Activated naive CD4-positive, alpha-beta T cell treated with anti-CD3 and anti-CD28 coated beads, Interleukin-2, amount 10 ng/mL, durations not matched to agents 7 days and 5 days (primary cell): ENCODE data around the gene INPP5A.
"Not testable (repeated sequence)": the region's sequence is repeated elsewhere in the genome, so short reads cannot be mapped to it uniquely, and the experiment has no call there.

Experiments used
- CTCF ChIA-PET: fragments of 350-600 bp; sonication (Branson Sonifier 250); formaldehyde crosslinking; loops from one replicate; lab custom pipeline; 2021; ENCODE audit warnings: antibody characterized with exemption; lab: Charles Lee
- DNase-seq: peaks from one replicate; pipeline ENCODE4 v3.0.0-alpha.2; 2020
- H3K27ac Mint-ChIP-seq: one replicate; pipeline ENCODE4 v1.8.0; 2021; ENCODE audit warnings: mild to moderate bottlenecking, moderate library complexity, mixed read lengths
- H3K27me3 Mint-ChIP-seq: one replicate; pipeline ENCODE4 v1.8.0; 2021; ENCODE audit warnings: mild to moderate bottlenecking, mixed read lengths
- H3K36me3 Mint-ChIP-seq: one replicate; pipeline ENCODE4 v1.8.0; 2021; ENCODE audit warnings: mixed read lengths
- H3K4me1 Mint-ChIP-seq: one replicate; pipeline ENCODE4 v1.8.0; 2021; ENCODE audit warnings: mixed read lengths
- H3K4me3 Mint-ChIP-seq: one replicate; pipeline ENCODE4 v1.8.0; 2021; ENCODE audit warnings: mild to moderate bottlenecking, moderate library complexity, mixed read lengths
- H3K9me3 Mint-ChIP-seq: one replicate; pipeline ENCODE4 v1.8.0; 2021; ENCODE audit warnings: mixed read lengths

INPP5A gene

GRCh38 chr10:132562916-132563456 lies 25.4 kb downstream of the INPP5A start:
- no peak overlapping the region for H3K4me3 Mint-ChIP-seq
- CTCF ChIA-PET, result no interaction called here
- H3K36me3 Mint-ChIP-seq, result no peaks in the 10 kb centered on the region
- H3K4me1 Mint-ChIP-seq, result peaks cover 17% of the 10 kb centered on the region
- peaks cover 3% of the 10 kb centered on the region for H3K27me3 Mint-ChIP-seq
- no peaks in the 10 kb centered on the region for H3K9me3 Mint-ChIP-seq
- H3K27ac Mint-ChIP-seq, result no peak overlapping the region
- DNase-seq, result no peak

DNA sequence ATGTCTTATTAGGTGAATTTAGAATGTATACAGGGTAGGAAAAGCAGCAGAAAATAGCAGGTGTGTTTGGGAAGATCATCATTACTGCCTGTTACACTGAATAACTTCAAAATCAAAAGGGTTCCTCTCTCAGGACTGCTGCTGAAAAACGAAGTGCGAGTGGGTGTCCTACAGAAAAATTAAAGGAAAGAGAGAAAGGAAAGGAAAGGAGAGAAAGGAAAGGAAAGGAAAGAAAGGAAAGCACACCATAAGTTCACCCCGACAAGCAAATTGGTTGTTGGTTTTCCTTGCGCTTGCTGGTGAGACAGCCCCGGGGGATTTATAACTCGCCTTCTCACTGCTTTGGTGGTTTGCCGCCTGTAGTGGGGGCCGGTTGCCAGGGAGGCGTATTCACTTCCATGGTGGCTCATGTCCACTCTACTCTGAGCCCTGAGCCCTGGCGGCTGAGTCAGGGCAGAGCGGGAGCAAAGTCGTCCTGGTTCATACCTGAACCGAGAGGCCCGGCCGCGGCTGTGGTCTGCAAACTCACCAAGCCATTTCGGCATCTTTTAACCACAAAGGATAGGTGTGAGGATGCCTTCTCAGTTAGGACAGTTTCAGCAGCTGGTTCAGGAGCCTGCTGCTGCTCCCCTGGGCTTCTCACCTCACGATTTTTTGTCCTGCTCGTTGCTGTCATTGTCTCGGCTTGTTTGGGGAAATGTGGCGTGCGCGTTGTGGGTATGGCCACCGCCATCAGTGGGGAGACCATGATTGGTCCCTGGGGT lies 26.1 kb downstream of the INPP5A start:
- DNase-seq, result no peak
- Mint-ChIP-seq H3K27ac (no peak overlapping the region), H3K36me3 (no peaks in the 10 kb centered on the region), H3K4me1 (peaks cover 17% of the 10 kb centered on the region), H3K4me3 (no peak overlapping the region), H3K9me3 (no peaks in the 10 kb centered on the region), H3K27me3 (peaks cover 3% of the 10 kb centered on the region)
- CTCF ChIA-PET, result no interaction called here

DNA sequence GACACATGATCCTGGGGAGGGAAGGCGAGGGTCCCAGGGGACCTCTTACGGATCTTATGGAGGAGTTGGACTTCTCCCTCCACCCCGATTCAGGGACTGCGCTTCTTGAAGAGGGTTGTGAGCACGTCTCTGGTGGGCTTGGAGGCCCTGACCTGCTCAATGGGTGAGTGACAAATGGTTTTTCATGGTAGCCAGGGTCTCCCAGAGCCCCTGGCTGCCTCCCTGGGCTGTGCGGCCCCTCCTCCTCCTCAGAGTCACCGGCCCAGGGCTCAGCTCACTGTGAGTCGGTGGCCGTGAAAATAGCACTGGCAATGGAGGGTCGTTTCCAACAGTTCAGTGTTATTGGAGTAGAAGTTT lies 26.6 kb downstream of the INPP5A start:
- CTCF ChIA-PET, result no interaction called here
- Mint-ChIP-seq H3K36me3 (no peaks in the 10 kb centered on the region), H3K4me3 (no peak overlapping the region), H3K4me1 (peaks cover 14% of the 10 kb centered on the region), H3K9me3 (no peaks in the 10 kb centered on the region), H3K27ac (no peak overlapping the region), H3K27me3 (peaks cover 3% of the 10 kb centered on the region)
- DNase-seq, result no peak

DNA sequence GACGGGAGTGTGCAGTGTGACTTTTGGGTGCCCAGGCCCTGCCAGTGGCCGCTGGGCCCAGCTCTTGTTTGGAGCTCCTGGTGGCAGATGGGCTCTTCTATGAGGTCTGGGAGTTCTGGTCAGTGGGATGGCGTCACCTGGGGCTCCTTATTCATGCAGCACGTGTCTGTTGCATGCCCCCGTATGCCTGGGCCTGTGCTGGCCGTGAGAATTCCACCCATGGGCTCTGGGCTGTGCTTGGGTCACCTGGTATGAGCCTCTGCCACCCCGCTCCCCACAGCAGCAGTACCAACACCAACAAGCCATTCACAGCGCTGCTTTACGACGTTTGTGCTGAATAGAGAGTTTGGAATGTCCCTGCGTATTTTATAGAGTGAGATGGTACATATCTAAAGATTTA lies 27.1 kb downstream of the INPP5A start:
- CTCF ChIA-PET, result no interaction called here
- Mint-ChIP-seq H3K4me1 (peaks cover 10% of the 10 kb centered on the region), H3K27ac (no peak overlapping the region), H3K4me3 (no peak overlapping the region), H3K27me3 (peaks cover 3% of the 10 kb centered on the region), H3K9me3 (no peaks in the 10 kb centered on the region), H3K36me3 (no peaks in the 10 kb centered on the region)
- DNase-seq, result no peak

GRCh38 chr10:132565516-132566209 lies 28.1 kb downstream of the INPP5A start:
- H3K27ac Mint-ChIP-seq, result no peak overlapping the region
- no peaks in the 10 kb centered on the region for H3K36me3 Mint-ChIP-seq
- H3K9me3 Mint-ChIP-seq, result no peaks in the 10 kb centered on the region
- CTCF ChIA-PET, result interaction anchor here (0.8 kb wide), 1 partner anchor 14 kb away, joined by 5 read pairs; no protein-coding TSS in a partner anchor
- peaks cover 3% of the 10 kb centered on the region for H3K27me3 Mint-ChIP-seq
- H3K4me1 Mint-ChIP-seq, result peaks cover 9% of the 10 kb centered on the region
- no peak for DNase-seq
- H3K4me3 Mint-ChIP-seq, result no peak overlapping the region

GRCh38 chr10:132566892-132567291 lies 29.3 kb downstream of the INPP5A start:
- Mint-ChIP-seq H3K4me3 (no peak overlapping the region), H3K4me1 (peaks cover 8% of the 10 kb centered on the region), H3K36me3 (no peaks in the 10 kb centered on the region), H3K9me3 (no peaks in the 10 kb centered on the region), H3K27ac (no peak overlapping the region), H3K27me3 (peaks cover 3% of the 10 kb centered on the region)
- CTCF ChIA-PET, result interaction anchor here (0.8 to 1.3 kb wide), 2 partner anchors 15 to 16 kb away, joined by 3 to 5 read pairs; no protein-coding TSS in a partner anchor
- DNase-seq, result no peak

DNA sequence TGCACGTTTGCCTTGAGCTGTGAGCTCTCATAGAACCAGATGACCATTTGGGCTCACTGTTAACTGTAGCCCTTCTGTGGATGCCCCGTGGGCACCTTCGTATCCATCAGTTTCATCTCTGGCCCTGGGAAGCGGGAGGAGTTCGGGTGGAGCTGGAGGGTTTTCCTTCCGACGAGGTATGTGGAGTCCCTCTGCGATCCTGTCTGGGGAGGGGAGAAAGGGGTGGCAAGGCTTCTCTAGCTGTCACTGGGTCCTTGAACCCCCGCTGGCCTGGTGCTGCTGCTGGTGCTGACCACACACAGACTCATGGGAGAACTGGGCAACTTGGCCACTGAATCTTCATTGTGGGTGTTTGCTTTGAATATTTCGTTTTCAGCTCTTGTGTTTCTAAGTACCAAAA lies 32.7 kb downstream of the INPP5A start:
- Mint-ChIP-seq H3K27ac (no peak overlapping the region), H3K9me3 (no peaks in the 10 kb centered on the region)

DNA sequence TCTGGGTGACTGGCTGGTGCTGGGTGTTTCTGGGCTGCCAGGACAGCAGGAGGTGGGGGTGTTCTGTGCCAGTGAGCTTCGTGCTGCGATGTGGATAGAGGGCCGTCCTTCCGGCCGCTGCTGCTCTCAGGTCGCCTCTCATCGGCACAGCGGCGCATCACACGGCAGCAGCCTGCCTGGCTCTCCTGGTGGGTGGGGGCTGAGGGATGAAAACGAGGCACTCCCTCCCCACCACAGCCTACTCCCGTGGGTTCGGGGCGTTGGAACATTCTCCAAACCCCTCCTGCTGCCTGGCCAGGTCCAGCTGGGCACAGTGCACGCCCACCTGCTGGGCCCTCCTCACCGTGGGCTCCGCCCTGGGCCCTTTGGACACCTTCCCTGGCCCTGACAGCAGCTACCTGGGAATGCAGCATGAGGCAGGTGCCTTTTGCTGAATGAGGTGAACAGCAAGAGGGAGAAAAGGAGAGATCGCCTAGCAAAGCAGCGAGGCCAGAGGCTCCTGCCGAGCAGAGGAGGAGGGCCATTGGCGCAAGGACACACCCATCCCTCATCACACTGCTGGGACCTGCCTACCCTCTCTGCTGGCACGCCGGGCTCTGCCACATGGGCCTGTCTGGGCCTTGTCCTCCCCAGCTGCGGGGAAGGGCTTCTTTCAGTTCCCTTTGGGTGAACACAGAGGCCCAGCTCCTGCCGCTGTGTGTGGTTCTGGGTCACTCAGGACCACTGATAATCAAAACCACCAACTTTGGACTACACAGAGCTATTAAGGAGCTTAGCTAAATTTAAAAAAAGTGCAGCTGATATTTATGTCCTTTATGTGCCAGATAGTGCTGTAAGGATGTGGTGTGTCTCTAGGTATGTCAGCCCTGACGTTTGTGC lies 33.4 kb downstream of the INPP5A start:
- no peak overlapping the region for H3K27ac Mint-ChIP-seq
- no peak overlapping the region for H3K4me3 Mint-ChIP-seq
- CTCF ChIA-PET, result interaction anchor here (1.0 to 1.5 kb wide), 2 partner anchors 31 to 32 kb away, joined by 3 to 6 read pairs; no protein-coding TSS in a partner anchor

More for the DNA sequence above, 32.7 kb downstream of the INPP5A start:
- Mint-ChIP-seq H3K4me1 (peaks cover 13% of the 10 kb centered on the region), H3K36me3 (no peaks in the 10 kb centered on the region), H3K27me3 (peaks cover 3% of the 10 kb centered on the region), H3K4me3 (no peak overlapping the region)
- CTCF ChIA-PET, result interaction anchor here (1.5 kb wide), 1 partner anchor 30 kb away, joined by 6 read pairs; no protein-coding TSS in a partner anchor
- DNase-seq, result no peak

DNA sequence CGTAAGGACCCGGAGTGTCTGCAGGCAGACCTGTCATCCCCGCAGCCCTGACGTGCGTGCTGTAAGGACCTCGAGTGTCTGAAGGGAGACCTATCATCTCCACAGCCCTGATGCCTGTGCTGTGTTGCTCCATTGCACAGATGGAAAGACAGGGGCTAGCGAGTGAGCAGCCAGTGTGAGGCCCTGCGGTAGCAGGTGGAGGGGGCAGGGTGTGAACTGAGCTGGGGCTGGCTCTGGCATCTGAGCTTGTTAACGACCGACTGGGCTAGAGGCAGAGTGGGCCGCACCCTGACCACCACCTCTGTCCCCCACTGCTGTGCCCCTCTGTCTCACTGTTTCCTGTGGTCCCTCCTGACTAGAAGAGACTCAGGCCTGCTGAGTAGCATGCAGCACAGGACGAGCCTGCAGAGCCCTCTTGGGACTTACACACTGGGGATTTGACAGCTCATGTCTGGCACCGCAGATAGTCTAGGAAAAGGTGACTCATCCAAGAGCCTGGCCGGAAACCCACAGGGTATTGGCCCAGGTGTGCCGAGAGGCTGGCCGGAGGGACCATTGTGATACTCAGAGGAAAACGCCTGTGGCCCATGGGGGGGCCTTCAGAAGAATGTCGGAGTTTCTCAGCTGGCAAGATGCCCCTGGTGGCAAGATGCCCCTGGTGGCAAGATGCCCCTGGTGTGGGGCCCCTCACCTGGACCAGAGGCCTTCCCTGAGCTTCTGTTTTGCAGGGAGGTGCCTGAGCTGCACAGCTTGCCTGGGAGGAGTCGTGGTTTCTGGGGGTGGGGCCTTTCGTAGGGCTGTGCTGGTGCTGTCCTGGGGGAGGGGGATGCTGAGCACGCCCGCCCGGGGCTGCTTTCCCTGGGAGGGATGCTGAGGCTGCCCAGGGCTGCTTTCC lies 34.3 kb downstream of the INPP5A start:
- CTCF ChIA-PET, result interaction anchor here (1.0 kb wide), 2 partner anchors 10 to 33 kb away, joined by 3 to 4 read pairs; no protein-coding TSS in a partner anchor
- H3K4me1 Mint-ChIP-seq, result peaks cover 19% of the 10 kb centered on the region
- H3K27me3 Mint-ChIP-seq, result peaks cover 2% of the 10 kb centered on the region
- H3K9me3 Mint-ChIP-seq, result no peaks in the 10 kb centered on the region
- no peak overlapping the region for H3K4me3 Mint-ChIP-seq
- no peak overlapping the region for H3K27ac Mint-ChIP-seq
- no peaks in the 10 kb centered on the region for H3K36me3 Mint-ChIP-seq
- peak; percentile 74 for DNase-seq

More for the DNA sequence above, 33.4 kb downstream of the INPP5A start:
- no peak for DNase-seq
- Mint-ChIP-seq H3K4me1 (peaks cover 19% of the 10 kb centered on the region), H3K27me3 (peaks cover 3% of the 10 kb centered on the region), H3K36me3 (no peaks in the 10 kb centered on the region), H3K9me3 (no peaks in the 10 kb centered on the region)

GRCh38 chr10:132572545-132572937 lies 35.0 kb downstream of the INPP5A start:
- no peaks in the 10 kb centered on the region for H3K36me3 Mint-ChIP-seq
- H3K27me3 Mint-ChIP-seq, result peaks cover 3% of the 10 kb centered on the region
- peaks cover 19% of the 10 kb centered on the region for H3K4me1 Mint-ChIP-seq
- no peak overlapping the region for H3K27ac Mint-ChIP-seq
- H3K4me3 Mint-ChIP-seq, result no peak overlapping the region
- CTCF ChIA-PET, result interaction anchor here (1.0 kb wide), 1 partner anchor 9 kb away, joined by 4 read pairs; no protein-coding TSS in a partner anchor
- H3K9me3 Mint-ChIP-seq, result no peaks in the 10 kb centered on the region
- DNase-seq, result no peak

DNA sequence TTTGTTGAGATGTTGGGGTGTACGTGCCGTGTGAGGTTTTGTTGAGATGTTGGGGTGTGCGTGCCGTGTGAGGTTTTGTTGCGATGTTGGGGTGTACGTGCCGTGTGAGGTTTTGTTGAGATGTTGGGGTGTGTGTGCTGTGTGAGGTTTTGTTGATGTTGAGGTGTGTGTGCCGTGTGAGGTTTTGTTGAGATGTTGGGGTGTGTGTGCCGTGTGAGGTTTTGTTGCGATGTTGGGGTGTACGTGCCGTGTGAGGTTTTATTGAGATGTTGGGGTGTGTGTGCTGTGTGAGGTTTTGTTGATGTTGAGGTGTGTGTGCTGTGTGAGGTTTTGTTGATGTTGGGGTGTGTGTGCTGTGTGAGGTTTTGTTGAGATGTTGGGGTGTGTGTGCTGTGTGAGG lies 35.4 kb downstream of the INPP5A start:
- H3K4me3 Mint-ChIP-seq, DNase-seq, H3K36me3 Mint-ChIP-seq, H3K27me3 Mint-ChIP-seq, H3K27ac Mint-ChIP-seq, H3K9me3 Mint-ChIP-seq, CTCF ChIA-PET: not testable (repeated sequence)
- H3K4me1 Mint-ChIP-seq, result peaks cover 19% of the 10 kb centered on the region

DNA sequence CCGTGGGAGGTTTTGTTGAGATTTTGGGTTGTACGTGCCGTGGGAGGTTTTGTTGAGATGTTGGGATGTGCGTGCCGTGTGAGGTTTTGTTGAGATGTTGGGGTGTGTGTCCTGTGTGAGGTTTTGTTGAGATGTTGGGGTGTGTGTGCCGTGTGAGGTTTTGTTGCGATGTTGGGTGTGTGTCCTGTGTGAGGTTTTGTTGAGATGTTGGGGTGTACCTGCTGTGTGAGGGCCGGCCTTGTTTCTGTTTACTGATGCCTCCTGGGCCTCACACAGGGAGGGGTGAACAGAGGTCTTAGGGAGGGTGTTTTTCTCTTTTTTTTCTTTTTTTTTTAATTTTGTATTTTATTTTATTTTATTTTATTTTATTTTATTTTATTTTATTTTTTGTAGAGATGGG lies 36.7 kb downstream of the INPP5A start:
- no peak for DNase-seq
- Mint-ChIP-seq H3K36me3 (no peaks in the 10 kb centered on the region), H3K27ac (no peak overlapping the region), H3K27me3 (peaks cover 17% of the 10 kb centered on the region), H3K9me3 (no peaks in the 10 kb centered on the region), H3K4me3 (no peak overlapping the region), H3K4me1 (peaks cover 21% of the 10 kb centered on the region)
- CTCF ChIA-PET, result no interaction called here

- CTCF ChIA-PET, result interaction anchor here (1.2 to 1.3 kb wide), 2 partner anchors 35 to 116 kb away, joined by 3 read pairs; no protein-coding TSS in a partner anchor
- Mint-ChIP-seq H3K4me3 (no peak overlapping the region), H3K9me3 (no peaks in the 10 kb centered on the region), H3K27me3 (peaks cover 20% of the 10 kb centered on the region), H3K27ac (no peak overlapping the region), H3K36me3 (no peaks in the 10 kb centered on the region), H3K4me1 (peaks cover 21% of the 10 kb centered on the region)
- DNase-seq, result no peak
Observed at GRCh38 chr10:132574783-132575319, 37.3 kb downstream of the INPP5A start.
